ENCODE measurements around the gene PRELP.
"Not testable (repeated sequence)": the region's sequence is repeated elsewhere in the genome, so short reads cannot be mapped to it uniquely, and the experiment has no call there.

DNA sequence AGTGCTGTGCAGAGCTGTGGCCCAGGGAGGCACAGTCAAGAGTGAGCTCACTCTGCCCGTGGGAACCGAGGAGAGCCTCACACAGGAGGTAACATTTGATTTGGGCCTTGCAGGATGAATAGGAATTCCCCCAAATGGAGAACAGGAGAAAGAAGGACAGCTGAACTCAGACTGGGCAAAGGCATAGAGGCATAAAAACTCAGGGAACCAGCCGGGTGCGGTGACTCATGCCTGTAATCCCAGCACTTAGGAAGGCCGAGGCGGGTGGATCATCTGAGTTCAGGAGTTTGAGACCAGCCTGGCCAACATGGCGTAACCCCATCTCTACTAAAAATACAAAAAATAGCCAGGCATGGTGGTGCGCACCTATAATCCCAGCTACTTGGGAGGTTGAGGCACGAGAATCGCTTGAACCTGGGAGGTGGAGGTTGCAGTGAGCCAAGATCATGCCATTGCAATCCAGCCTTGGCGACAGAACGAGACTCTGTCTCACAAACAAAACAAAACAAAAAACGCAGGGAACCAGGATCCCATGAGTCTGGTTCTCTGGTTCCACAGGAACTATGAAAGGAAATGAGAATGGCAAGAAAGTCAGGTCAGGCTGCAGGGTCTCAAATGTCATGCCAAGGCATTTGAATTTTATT is 8.6 kb upstream of the PRELP start:
- TF ChIP-seq, protein P1, sequence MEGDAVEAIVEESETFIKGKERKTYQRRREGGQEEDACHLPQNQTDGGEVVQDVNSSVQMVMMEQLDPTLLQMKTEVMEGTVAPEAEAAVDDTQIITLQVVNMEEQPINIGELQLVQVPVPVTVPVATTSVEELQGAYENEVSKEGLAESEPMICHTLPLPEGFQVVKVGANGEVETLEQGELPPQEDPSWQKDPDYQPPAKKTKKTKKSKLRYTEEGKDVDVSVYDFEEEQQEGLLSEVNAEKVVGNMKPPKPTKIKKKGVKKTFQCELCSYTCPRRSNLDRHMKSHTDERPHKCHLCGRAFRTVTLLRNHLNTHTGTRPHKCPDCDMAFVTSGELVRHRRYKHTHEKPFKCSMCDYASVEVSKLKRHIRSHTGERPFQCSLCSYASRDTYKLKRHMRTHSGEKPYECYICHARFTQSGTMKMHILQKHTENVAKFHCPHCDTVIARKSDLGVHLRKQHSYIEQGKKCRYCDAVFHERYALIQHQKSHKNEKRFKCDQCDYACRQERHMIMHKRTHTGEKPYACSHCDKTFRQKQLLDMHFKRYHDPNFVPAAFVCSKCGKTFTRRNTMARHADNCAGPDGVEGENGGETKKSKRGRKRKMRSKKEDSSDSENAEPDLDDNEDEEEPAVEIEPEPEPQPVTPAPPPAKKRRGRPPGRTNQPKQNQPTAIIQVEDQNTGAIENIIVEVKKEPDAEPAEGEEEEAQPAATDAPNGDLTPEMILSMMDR (IDR thresholded peaks at IDR 0.05): not testable (repeated sequence)
- TF ChIP-seq POLR2A (IDR thresholded peaks at IDR 0.05): not testable (repeated sequence)
